ENCODE results near the gene DHPS. TPM values are rescaled to one million over a fixed set of nuclear protein-coding genes. Genes with fewer than 3 reads are reported as not detected.

Gene DHPS
- total and polyA plus RNA-seq, 2 of the 13 experiments (the other 11 are each of a cell fraction or from before 2014, with no cell fraction given): 43.3 to 84.3 TPM

- Histone ChIP-seq H3K4me2 (ENCODE audit: low read depth, low read length) (peak overlapping the region; percentile 90), H3K4me1 (ENCODE audit: insufficient read depth, low read length) (peaks cover 9% of the 10 kb centered on the region), H3K27me3 (ENCODE audit: control insufficient read depth in 1 of 2, insufficient read depth in 2 of 2, low read length in 2 of 2) (no peaks in the 10 kb centered on the region; a peak in 1 of 5 replicates), H3K36me3 (replicated peaks in 1 of 2; ENCODE audit: control insufficient read depth in 1 of 2, insufficient read depth in 2 of 2, low read length in 2 of 2) (peaks cover 10 to 32% of the 10 kb centered on the region in 2 experiments), H2AFZ (ENCODE audit: low read length) (no peak overlapping the region), H3K27ac (ENCODE audit: extremely low read length, insufficient read depth, low read length) (peak overlapping the region; percentile 77), H3K9me3 (ENCODE audit: low read length) (no peaks in the 10 kb centered on the region), H3K4me3 (replicated peaks in 1 of 3; ENCODE audit: insufficient read depth in 1 of 3, low read depth in 2 of 3, low read length in 3 of 3) (peak overlapping the region; percentile 92 to 96 (median 93)), H3K79me2 (ENCODE audit: insufficient read depth, low read length) (peaks cover 57% of the 10 kb centered on the region), H4K20me1 (ENCODE audit: insufficient read depth, low read length) (no peaks in the 10 kb centered on the region), H3K9ac (ENCODE audit: insufficient read depth, low read depth, low read length) (peak overlapping the region; percentile 87; the same call in 1 of the 2 replicates)
- ChIA-PET CTCF (ENCODE audit: low intra/inter-chr PET ratio, low total read pairs) (no interaction called here), POLR2A (no interaction called here)
- in situ Hi-C loops (cut with HindIII; ENCODE audit: extremely low pct_ligation_motif_present, low pct_unique_long_range_greater_than_20kb): no loop called here
- BruUV-seq (replicated peaks): no TSS peak
- no peak for TF ChIP-seq PHF8 (CRISPR knock-in tag; IDR thresholded peaks at IDR 0.05)
- TF ChIP-seq FOXO4 (CRISPR knock-in tag; conservative IDR thresholded peaks at IDR 0.05): 0 out of 2 replicates have a peak, but pooled peaks have one; percentile 53
- ATAC-seq: no peak
- WGBS (ENCODE audit: low lambda C conversion rate): 95% methylated on average over 10 of the region's 10 CpGs
- DNase-seq (ENCODE audit: low spot score): no peak
- FAIRE-seq: no peak
- intact Hi-C loops (cut with micrococcal nuclease; ENCODE audit: unreplicated experiment): no loop called here
Measured at GRCh38 chr19:12720296-12720695, 38.6 kb upstream of the DHPS start.

GRCh38 chr19:12715929-12716328 lies 34.2 kb upstream of the DHPS start:
- peaks cover 9% of the 10 kb centered on the region for H3K4me1 ChIP-seq (ENCODE audit: insufficient read depth, low read length)
- in situ Hi-C loops (cut with HindIII; ENCODE audit: extremely low pct_ligation_motif_present, low pct_unique_long_range_greater_than_20kb) (no loop called here), intact Hi-C loops (cut with micrococcal nuclease; ENCODE audit: unreplicated experiment) (no loop called here)
- peaks cover 29% of the 10 kb centered on the region for H3K79me2 ChIP-seq (ENCODE audit: insufficient read depth, low read length)
- no peak for FAIRE-seq
- POLR2A ChIA-PET: no interaction called here
- no TSS peak for BruUV-seq (replicated peaks)
- CTCF ChIA-PET (ENCODE audit: low intra/inter-chr PET ratio, low total read pairs): no interaction called here
- H3K9me3 ChIP-seq (ENCODE audit: low read length): no peaks in the 10 kb centered on the region
- peaks cover 27 to 62% of the 10 kb centered on the region in 2 experiments for H3K36me3 ChIP-seq (replicated peaks in 1 of 2; ENCODE audit: control insufficient read depth in 1 of 2, insufficient read depth in 2 of 2, low read length in 2 of 2)
- no peak for DNase-seq (ENCODE audit: low spot score)
- H3K4me3 ChIP-seq (replicated peaks in 1 of 3; ENCODE audit: insufficient read depth in 1 of 3, low read depth in 2 of 3, low read length in 3 of 3): no peak overlapping the region
- WGBS (ENCODE audit: low lambda C conversion rate): 100% methylated on average over 3 of the region's 3 CpGs
- no peaks in the 10 kb centered on the region for H4K20me1 ChIP-seq (ENCODE audit: insufficient read depth, low read length)
- H3K9ac ChIP-seq (ENCODE audit: insufficient read depth, low read depth, low read length): no peak overlapping the region
- no peak overlapping the region for H3K4me2 ChIP-seq (ENCODE audit: low read depth, low read length)
- no peak overlapping the region for H3K27ac ChIP-seq (ENCODE audit: extremely low read length, insufficient read depth, low read length)
- ATAC-seq: no peak
- no peaks in the 10 kb centered on the region for H3K27me3 ChIP-seq (ENCODE audit: control insufficient read depth in 1 of 2, insufficient read depth in 2 of 2, low read length in 2 of 2)
- TF ChIP-seq CBX5 (CRISPR knock-in tag; IDR thresholded peaks at IDR 0.05; ENCODE audit: borderline replicate concordance) (no peak), PRDM10 (CRISPR knock-in tag; IDR thresholded peaks at IDR 0.05; ENCODE audit: low read depth) (no peak), ZNF121 (CRISPR knock-in tag; IDR thresholded peaks at IDR 0.05) (peak; percentile 50)
- no peak overlapping the region for H2AFZ ChIP-seq (ENCODE audit: low read length)
